SK-N-SH (cell line): ENCODE data around the gene ZNF519. TPM values are rescaled to one million over a fixed set of nuclear protein-coding genes. Genes with fewer than 3 reads are reported as not detected.
"Not testable (repeated sequence)": the region's sequence is repeated elsewhere in the genome, so short reads cannot be mapped to it uniquely, and the experiment has no call there.

Experiments used
- CTCF ChIA-PET: fragments of 300-600, 350-600 bp; formaldehyde crosslinking; extraction: SDS; loops from one replicate; lab custom pipeline; 2021; lab: Yijun Ruan, JAX
- POLR2A ChIA-PET: fragments of 350-600 bp; sonication (Branson Sonifier 250); formaldehyde crosslinking; extraction: SDS; loops from one replicate; lab custom pipeline; 2020; ENCODE audit warnings: antibody characterized with exemption, inconsistent platforms; lab: Yijun Ruan, JAX
- DNase-seq: peaks from one replicate; pipeline ENCODE4 v3.0.0; 2012
- H2AFZ ChIP-seq: fragments of 200-600 bp; sonication (generic); 2 replicates; pipeline ENCODE4 v1.8.1; 2016; ENCODE audit warnings: antibody characterized with exemption, mild to moderate bottlenecking, low read depth
- H3F3A ChIP-seq: fragments of 200-600 bp; sonication (generic); replicated peaks from 2 replicates; pipeline ENCODE3; 2016; ENCODE audit warnings: antibody characterized with exemption, mild to moderate bottlenecking; ENCODE audit not compliant: insufficient read depth
- H3K27ac ChIP-seq, 2 experiments: fragments of 200-500 bp in 1 of 2; fragments of 200-600 bp in 1 of 2; sonication (Bioruptor generic) in 1 of 2; sonication (generic), shearing (Covaris generic) in 1 of 2; 2 replicates each; pipeline versions ENCODE4 v1.5.1 to v1.6.1; 2014 to 2016; ENCODE audit warnings: low read depth in 2 of 2, inconsistent platforms in 1 of 2, low read length in 1 of 2, mild to moderate bottlenecking in 1 of 2, mixed read lengths in 1 of 2
- H3K27me3 ChIP-seq: fragments of 200-600 bp; sonication (generic), shearing (Covaris generic); 2 replicates; pipeline ENCODE4 v1.6.1; 2016; ENCODE audit warnings: mixed run types; ENCODE audit not compliant: insufficient read depth
- H3K36me3 ChIP-seq, 2 experiments: fragments of 200-500 bp in 1 of 2; fragments of 200-600 bp in 1 of 2; sonication (Bioruptor generic) in 1 of 2; sonication (generic) in 1 of 2; replicated peaks in 1 of 2; 2 replicates each; pipeline versions ENCODE3 to v1.5.1; 2014 to 2016; ENCODE audit warnings: low read length in 1 of 2, mild to moderate bottlenecking in 1 of 2; ENCODE audit not compliant: insufficient read depth in 2 of 2, control insufficient read depth in 1 of 2
- H3K4me1 ChIP-seq, 2 experiments: fragments of 200-500 bp in 1 of 2; fragments of 200-600 bp in 1 of 2; sonication (Bioruptor generic) in 1 of 2; sonication (generic), shearing (Covaris generic) in 1 of 2; 2 replicates each; pipeline versions ENCODE4 v1.5.1 to v1.6.1; 2014 to 2016; ENCODE audit warnings: low read depth in 1 of 2, low read length in 1 of 2, mixed run types in 1 of 2; ENCODE audit not compliant: insufficient read depth in 2 of 2, control insufficient read depth in 1 of 2
- H3K4me2 ChIP-seq: fragments of 200-600 bp; sonication (generic), shearing (Covaris generic); 2 replicates; pipeline ENCODE4 v1.6.1; 2017; ENCODE audit warnings: mixed run types
- H3K4me3 ChIP-seq, 2 experiments: fragments of 200-500 bp in 1 of 2; fragments of 200-600 bp in 1 of 2; sonication (Bioruptor generic) in 1 of 2; sonication (generic), shearing (Covaris generic) in 1 of 2; 2 replicates each; pipeline versions ENCODE4 v1.5.1 to v1.8.1; 2014 to 2016; ENCODE audit warnings: low read depth in 2 of 2, inconsistent platforms in 1 of 2, low read length in 1 of 2, mild to moderate bottlenecking in 1 of 2, mixed read lengths in 1 of 2, moderate library complexity in 1 of 2
- H3K79me2 ChIP-seq: fragments of 200-600 bp; sonication (generic); 2 replicates; pipeline ENCODE4 v1.8.1; 2017; ENCODE audit warnings: mild to moderate bottlenecking; ENCODE audit not compliant: insufficient read depth
- H3K9ac ChIP-seq: fragments of 200-600 bp; sonication (generic); 2 replicates; pipeline ENCODE4 v1.6.1; 2017; ENCODE audit warnings: mixed run types
- H3K9me2 ChIP-seq: fragments of 200-600 bp; sonication (generic); 2 replicates; pipeline ENCODE4 v1.6.1; 2017; ENCODE audit warnings: mixed run types
- H3K9me3 ChIP-seq: fragments of 200-600 bp; sonication (generic); 2 replicates; pipeline ENCODE4 v1.6.1; 2017; ENCODE audit warnings: mixed run types, mild to moderate bottlenecking, moderate library complexity
- H4K20me1 ChIP-seq: fragments of 200-600 bp; sonication (generic); 2 replicates; pipeline ENCODE4 v1.6.1; 2017; ENCODE audit warnings: mild to moderate bottlenecking, mixed run types; ENCODE audit not compliant: insufficient read depth
- WGBS: methylation state at CpG from one replicate; pipeline ENCODE4 v1.1.6; 2017; ENCODE audit warnings: low lambda C conversion rate; 5-methylcytosine and 5-hydroxymethylcytosine counted together
- polyA plus RNA-seq, 3 experiments: library from polyadenylated mRNA; depleted of rRNA; stranded (reverse); fragments of >200 nt; gene quantifications; 2 replicates each; pipeline ENCODE4 v1.2.3, GENCODE V29; 2012

ZNF519 gene
- polyA plus RNA-seq, 1 of the 3 experiments (the other 2 are of a cell fraction): 3.2 TPM

DNA sequence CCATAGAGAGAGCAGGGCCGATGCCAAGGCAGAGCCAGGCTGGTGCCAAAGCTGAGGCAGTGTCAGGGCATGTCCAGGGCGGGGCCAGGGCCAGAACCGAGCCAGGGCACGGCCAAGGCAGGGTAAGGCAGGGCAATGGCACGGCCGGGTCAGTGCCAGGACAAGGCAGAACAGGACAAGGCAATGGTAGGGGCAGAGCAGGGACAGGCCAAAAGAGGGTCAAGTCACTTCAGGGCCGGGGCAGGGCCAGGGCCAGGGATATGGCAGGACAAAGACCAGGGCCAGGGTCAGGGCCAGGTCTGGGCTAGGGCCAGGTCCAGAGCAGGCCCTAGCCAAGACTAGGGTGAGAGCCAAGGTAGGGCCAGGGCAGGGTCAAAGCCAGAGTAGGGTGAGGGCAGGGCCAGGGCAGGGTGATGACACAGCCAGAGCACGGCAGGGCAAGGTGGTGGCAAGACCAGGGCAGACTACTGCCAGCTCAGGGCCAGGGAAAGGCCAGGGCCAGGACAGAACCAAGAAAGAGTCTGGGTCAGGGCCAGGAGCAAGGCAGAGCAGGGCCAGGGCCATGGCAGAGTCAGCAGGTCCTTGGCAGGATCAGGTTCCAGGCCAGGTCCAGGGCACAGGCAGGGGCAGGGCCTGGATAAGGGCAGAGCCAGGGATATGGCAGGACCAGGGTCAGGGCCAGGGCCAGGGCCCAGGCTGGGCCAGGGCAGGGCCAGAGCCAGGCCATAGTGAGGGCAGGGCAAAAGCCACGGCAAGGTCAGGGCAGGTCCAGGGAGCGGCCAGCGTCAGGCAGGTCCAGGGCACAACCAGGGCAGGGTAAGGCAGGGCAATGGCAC, 41.1 kb upstream of the ZNF519 start:
- H3F3A ChIP-seq, H3K9me3 ChIP-seq, H4K20me1 ChIP-seq, H3K4me1 ChIP-seq, H3K9me2 ChIP-seq, H3K36me3 ChIP-seq, DNase-seq, H3K4me3 ChIP-seq, H3K79me2 ChIP-seq, H3K27ac ChIP-seq, H2AFZ ChIP-seq, POLR2A ChIA-PET, CTCF ChIA-PET, H3K4me2 ChIP-seq, H3K9ac ChIP-seq, H3K27me3 ChIP-seq: not testable (repeated sequence)
- WGBS: 34% methylated on average over 6 of the region's 11 CpGs

DNA sequence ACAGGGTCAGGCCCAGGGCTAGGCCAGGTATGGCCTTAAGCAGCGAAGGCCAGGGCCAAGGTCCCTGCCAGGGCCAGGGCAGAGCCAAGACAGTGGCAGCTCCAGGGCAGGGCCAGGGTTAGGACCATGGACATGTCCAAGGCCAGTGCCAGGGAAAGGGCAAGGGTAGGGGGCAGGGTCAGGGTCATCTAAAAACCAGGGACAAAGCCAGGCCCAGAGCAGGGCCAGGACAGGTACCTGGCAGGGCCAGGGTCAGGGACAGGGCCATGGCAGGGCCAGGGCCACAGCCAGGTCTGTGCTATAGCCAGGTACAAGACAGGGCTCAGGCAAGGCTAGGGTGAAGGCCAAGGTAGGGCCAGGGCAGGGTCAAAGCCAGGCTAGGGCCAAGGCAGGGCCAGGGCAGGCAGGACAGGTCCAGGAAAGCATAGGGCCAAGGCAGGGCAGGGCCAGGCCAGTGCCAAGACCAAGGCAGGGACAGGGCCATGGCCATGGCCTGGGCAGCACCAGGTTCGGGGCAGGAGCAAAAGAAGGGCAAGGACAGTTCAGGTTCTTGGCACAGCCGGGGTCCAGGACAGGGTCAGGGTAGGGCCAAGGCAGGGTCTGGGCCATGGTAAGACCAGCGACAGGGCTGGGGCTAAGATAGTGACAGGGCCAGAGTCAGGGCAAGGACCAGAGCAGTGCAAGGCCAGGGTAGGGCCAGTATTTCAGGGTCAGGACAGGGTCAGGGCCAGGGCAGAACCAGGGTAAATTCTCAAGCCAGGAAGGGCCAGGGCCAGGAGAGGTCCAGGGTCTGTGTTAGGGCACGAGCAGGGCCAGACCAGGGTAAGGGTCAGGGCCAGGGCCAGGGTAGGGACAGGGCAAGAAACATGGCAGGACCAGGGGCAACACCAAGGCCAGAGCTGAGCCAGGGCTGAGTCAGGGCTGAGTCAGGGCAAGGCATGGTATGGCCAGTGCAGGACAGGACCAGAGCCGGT, 40.2 kb upstream of the ZNF519 start:
- H3K79me2 ChIP-seq, H3K36me3 ChIP-seq, H3K4me1 ChIP-seq, H3K9me3 ChIP-seq, H3K27ac ChIP-seq, CTCF ChIA-PET, H3K4me3 ChIP-seq, H4K20me1 ChIP-seq, H3K27me3 ChIP-seq, H2AFZ ChIP-seq, POLR2A ChIA-PET, H3K9me2 ChIP-seq, DNase-seq, H3K9ac ChIP-seq, H3F3A ChIP-seq, H3K4me2 ChIP-seq: not testable (repeated sequence)
- WGBS: 65% methylated on average over 2 of the region's 6 CpGs

DNA sequence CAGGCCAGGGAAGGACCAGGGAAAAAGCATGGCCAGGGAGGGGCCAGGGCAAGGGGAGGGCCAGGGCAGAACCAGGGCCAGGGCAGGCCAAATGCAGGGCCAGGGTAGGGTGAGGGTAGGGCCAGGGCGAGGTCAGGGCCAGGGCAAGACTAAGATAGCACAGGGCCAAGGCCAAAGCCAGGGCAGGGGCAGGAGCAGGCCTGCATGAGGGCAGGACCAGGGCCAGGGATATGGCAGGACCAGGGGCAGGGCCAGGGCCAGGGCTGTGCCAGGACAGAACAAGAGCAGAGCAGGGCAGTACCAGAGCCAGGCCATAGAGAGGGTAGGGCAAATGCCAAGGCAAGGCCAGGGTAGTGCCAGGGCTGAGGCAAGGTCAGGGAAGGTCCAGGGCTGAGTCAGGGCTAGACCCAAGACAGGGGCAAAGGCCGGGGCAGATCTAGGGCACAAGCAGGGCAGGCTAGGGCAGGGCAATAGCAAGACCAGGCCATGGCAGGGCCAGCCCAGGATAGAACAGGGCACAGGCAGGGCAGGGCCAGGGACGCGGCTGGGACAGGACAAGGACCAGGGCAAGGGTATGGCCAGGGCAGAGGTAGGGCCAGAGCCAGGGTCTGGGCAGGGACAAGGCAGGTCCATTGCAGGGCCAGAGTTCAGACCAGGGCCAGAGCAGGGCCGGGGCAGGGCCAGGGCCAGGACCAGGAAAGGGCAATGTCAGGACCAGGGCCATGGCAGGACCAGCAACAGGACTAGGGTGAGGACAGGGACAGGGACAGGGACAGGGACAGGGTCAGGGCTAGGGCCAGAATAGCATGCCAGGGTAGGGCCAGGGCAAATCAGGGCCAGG, 39.3 kb upstream of the ZNF519 start:
- POLR2A ChIA-PET, H3K36me3 ChIP-seq, H4K20me1 ChIP-seq, H3K27me3 ChIP-seq, H3K4me1 ChIP-seq, H3K4me2 ChIP-seq, H3K9me2 ChIP-seq, CTCF ChIA-PET, H3K27ac ChIP-seq, H3K79me2 ChIP-seq, H3F3A ChIP-seq, H3K9me3 ChIP-seq, DNase-seq, H3K9ac ChIP-seq, H3K4me3 ChIP-seq, H2AFZ ChIP-seq: not testable (repeated sequence)
- WGBS: 58% methylated on average over 4 of the region's 5 CpGs

DNA sequence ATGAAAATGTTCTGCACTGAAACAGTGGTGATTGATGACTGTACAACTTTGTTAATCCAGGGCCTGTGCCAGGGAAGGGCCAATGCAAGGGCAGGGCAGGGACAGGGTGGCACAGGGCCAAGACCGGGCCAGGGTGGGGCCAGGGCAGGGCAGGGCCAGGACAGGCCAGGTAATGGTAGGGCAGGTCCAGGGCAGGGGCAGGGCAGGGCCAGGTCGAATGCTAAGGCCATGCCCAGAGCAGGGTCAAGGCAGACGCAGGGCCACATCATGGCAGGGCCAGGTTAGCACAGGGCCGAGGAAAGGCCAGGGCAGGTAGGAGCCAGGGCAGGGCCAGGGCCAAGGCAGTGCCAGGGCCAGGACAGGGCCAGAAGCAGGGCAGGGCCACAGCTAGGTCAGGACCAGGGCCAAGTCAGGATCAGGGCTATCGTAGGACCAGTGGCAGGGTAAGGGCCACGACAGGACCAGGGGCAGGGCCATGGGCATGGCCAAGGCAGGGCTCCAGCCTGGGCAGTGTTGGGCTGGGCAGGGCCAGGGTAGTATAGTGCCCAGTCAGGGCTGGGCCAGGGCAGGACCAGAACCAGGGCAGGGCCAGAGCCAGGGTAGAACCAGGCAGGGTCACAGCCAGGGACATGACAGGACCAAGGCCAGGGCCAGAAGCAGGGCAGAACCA, 38.3 kb upstream of the ZNF519 start:
- H3K27me3 ChIP-seq, DNase-seq, H3K9me2 ChIP-seq, POLR2A ChIA-PET, H3F3A ChIP-seq, H3K4me3 ChIP-seq, H3K4me2 ChIP-seq, H3K9ac ChIP-seq, H3K27ac ChIP-seq, H2AFZ ChIP-seq, H3K4me1 ChIP-seq, H3K79me2 ChIP-seq, H4K20me1 ChIP-seq, CTCF ChIA-PET, H3K9me3 ChIP-seq, H3K36me3 ChIP-seq: not testable (repeated sequence)
- WGBS: 0% methylated on average over 1 of the region's 6 CpGs

DNA sequence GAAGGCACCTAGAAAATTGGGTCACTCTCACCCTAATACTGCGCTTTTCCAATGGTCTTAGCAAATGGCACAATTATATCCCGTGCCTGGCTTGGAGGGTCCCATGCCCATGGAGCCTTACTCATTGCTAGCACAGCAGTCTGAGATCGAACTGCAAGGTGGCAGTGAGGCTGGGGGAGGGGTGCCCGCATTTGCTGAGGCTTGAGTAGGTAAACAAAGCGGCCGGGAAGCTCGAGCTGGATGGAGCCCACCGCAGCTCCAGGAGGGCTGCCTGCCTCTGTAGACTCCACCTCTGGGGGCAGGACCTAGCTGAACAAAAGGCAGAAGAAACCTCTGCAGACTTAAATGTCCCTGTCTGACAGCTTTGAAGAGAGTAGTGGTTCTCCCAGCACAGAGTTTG, 30.7 kb upstream of the ZNF519 start:
- H4K20me1 ChIP-seq, CTCF ChIA-PET, H3K4me1 ChIP-seq, H3K9me3 ChIP-seq, H3K9me2 ChIP-seq, H3K9ac ChIP-seq, H3K4me3 ChIP-seq, DNase-seq, H3F3A ChIP-seq, H3K36me3 ChIP-seq, H2AFZ ChIP-seq, H3K27me3 ChIP-seq, H3K27ac ChIP-seq, H3K4me2 ChIP-seq, POLR2A ChIA-PET, H3K79me2 ChIP-seq: not testable (repeated sequence)
- WGBS: 5% methylated on average over 4 of the region's 8 CpGs
